ENCODE results near the gene PCK2. TPM values are rescaled to one million over a fixed set of nuclear protein-coding genes. Genes with fewer than 3 reads are reported as not detected.

The PCK2 gene
- total and polyA plus RNA-seq, 4 donors: 39.8 to 250 (median 221) TPM

GRCh38 chr14:24095271-24096068 lies 1.4 kb downstream of the PCK2 start (continued):
- TF ChIP-seq NR2F2 (IDR thresholded peaks at IDR 0.05) (peak; percentile 83), EGR1 (IDR thresholded peaks at IDR 0.05; ENCODE audit: low read depth in 2 of 2) (peak; percentile 55 to 65), SP1 (IDR thresholded peaks at IDR 0.05) (peak; percentile 99), RXRA (IDR thresholded peaks at IDR 0.05) (peak; percentile 100)

- Histone ChIP-seq H3K4me1 (ENCODE audit: control insufficient read depth in 4 of 4, insufficient read depth in 4 of 4, low read length in 3 of 4) (peaks cover 13 to 81% (median 59%) of the 10 kb centered on the region in 4 donors), H3K4me3 (ENCODE audit: low read depth in 1 of 3, low read length in 3 of 3) (no peak overlapping the region), H3K27me3 (ENCODE audit: control insufficient read depth in 4 of 4, insufficient read depth in 4 of 4, low read length in 3 of 4) (no peaks in the 10 kb centered on the region), H3K9ac (ENCODE audit: low read depth in 1 of 2, low read length in 2 of 2) (no peak overlapping the region), H3K27ac (ENCODE audit: low read depth in 1 of 2, low read length in 2 of 2) (no peak overlapping the region), H3K36me3 (ENCODE audit: control insufficient read depth in 4 of 4, insufficient read depth in 3 of 4, low read depth in 1 of 4, low read length in 3 of 4) (peaks cover 13 to 23% (median 18%) of the 10 kb centered on the region in 4 donors), H3K9me3 (ENCODE audit: control insufficient read depth in 4 of 4, low read length in 3 of 4) (no peaks in the 10 kb centered on the region)
- 79% methylated on average over 8 of the region's 8 CpGs for WGBS
- TF ChIP-seq ZBTB33 (IDR thresholded peaks at IDR 0.05) (no peak), RXRA (IDR thresholded peaks at IDR 0.05) (no peak), SP1 (IDR thresholded peaks at IDR 0.05) (no peak), RAD21 (IDR thresholded peaks at IDR 0.05) (no peak), NR2F2 (IDR thresholded peaks at IDR 0.05) (no peak), MAX (IDR thresholded peaks at IDR 0.05) (no peak), GABPA (IDR thresholded peaks at IDR 0.05 in 1 of 2, conservative IDR thresholded peaks at IDR 0.05 in 1 of 2) (no peak), JUND (IDR thresholded peaks at IDR 0.05) (no peak), HNF4A (conservative IDR thresholded peaks at IDR 0.05) (no peak), REST (IDR thresholded peaks at IDR 0.05) (no peak), FOXA2 (IDR thresholded peaks at IDR 0.05) (no peak), FOXA1 (IDR thresholded peaks at IDR 0.05) (no peak), ATF3 (IDR thresholded peaks at IDR 0.05) (no peak), TAF1 (conservative IDR thresholded peaks at IDR 0.05) (no peak), HNF4G (IDR thresholded peaks at IDR 0.05) (no peak)
- DNase-seq (ENCODE audit: low spot score): no peak
Measured at GRCh38 chr14:24096545-24097181, 2.6 kb downstream of the PCK2 start.

Measured in liver (tissue), 9 donors.